Suppressor macrophage treated with lipopolysaccharide for 4 hours (primary cell): Measurements from ENCODE around the gene GPC5.

Source experiments
- DNase-seq: peaks from one replicate; pipeline ENCODE4 v3.0.0-alpha.2; 2020

Gene GPC5

GRCh38 chr13:91546900-91547299 is 148.5 kb downstream of the GPC5 start:
- DNase-seq = peak; percentile 53

GRCh38 chr13:91553584-91553983 is 155.2 kb downstream of the GPC5 start:
- no peak for DNase-seq

- DNase-seq = no peak
Measured at GRCh38 chr13:91554101-91554500, 155.7 kb downstream of the GPC5 start.

GRCh38 chr13:91557328-91558090 is 159.1 kb downstream of the GPC5 start:
- no peak for DNase-seq

GRCh38 chr13:91563799-91564198 is 165.4 kb downstream of the GPC5 start:
- no peak for DNase-seq

GRCh38 chr13:91564396-91564795 is 166.0 kb downstream of the GPC5 start:
- no peak for DNase-seq

- no peak for DNase-seq
Measured at GRCh38 chr13:91565296-91565695, 166.9 kb downstream of the GPC5 start.

- DNase-seq = no peak
Measured at GRCh38 chr13:91567485-91568207, 169.2 kb downstream of the GPC5 start.

- no peak for DNase-seq
Measured at GRCh38 chr13:91571681-91572080, 173.3 kb downstream of the GPC5 start.

GRCh38 chr13:91572439-91572838 is 174.0 kb downstream of the GPC5 start:
- DNase-seq = no peak

- no peak for DNase-seq
Measured at GRCh38 chr13:91572944-91573598, 174.7 kb downstream of the GPC5 start.

GRCh38 chr13:91574766-91575165 is 176.3 kb downstream of the GPC5 start:
- DNase-seq = no peak

- no peak for DNase-seq
Measured at GRCh38 chr13:91576590-91576989, 178.2 kb downstream of the GPC5 start.

- no peak for DNase-seq
Measured at GRCh38 chr13:91579320-91579719, 180.9 kb downstream of the GPC5 start.

GRCh38 chr13:91580749-91581148 is 182.3 kb downstream of the GPC5 start:
- DNase-seq = no peak

GRCh38 chr13:91586609-91587008 is 188.2 kb downstream of the GPC5 start:
- no peak for DNase-seq

- no peak for DNase-seq
Measured at GRCh38 chr13:91588541-91588940, 190.1 kb downstream of the GPC5 start.

GRCh38 chr13:91592056-91593014 is 193.9 kb downstream of the GPC5 start:
- DNase-seq = no peak

GRCh38 chr13:91593456-91593855 is 195.0 kb downstream of the GPC5 start:
- DNase-seq = no peak

GRCh38 chr13:91594061-91594460 is 195.6 kb downstream of the GPC5 start:
- DNase-seq = no peak

GRCh38 chr13:91595677-91596076 is 197.3 kb downstream of the GPC5 start:
- no peak for DNase-seq

- DNase-seq = no peak
Measured at GRCh38 chr13:91596842-91597241, 198.4 kb downstream of the GPC5 start.

GRCh38 chr13:91598655-91599054 is 200.2 kb downstream of the GPC5 start:
- DNase-seq = no peak
